ENCODE results near the gene LRP2.
"Not testable (repeated sequence)": the region's sequence is repeated elsewhere in the genome, so short reads cannot be mapped to it uniquely, and the experiment has no call there.

Gene LRP2

DNA sequence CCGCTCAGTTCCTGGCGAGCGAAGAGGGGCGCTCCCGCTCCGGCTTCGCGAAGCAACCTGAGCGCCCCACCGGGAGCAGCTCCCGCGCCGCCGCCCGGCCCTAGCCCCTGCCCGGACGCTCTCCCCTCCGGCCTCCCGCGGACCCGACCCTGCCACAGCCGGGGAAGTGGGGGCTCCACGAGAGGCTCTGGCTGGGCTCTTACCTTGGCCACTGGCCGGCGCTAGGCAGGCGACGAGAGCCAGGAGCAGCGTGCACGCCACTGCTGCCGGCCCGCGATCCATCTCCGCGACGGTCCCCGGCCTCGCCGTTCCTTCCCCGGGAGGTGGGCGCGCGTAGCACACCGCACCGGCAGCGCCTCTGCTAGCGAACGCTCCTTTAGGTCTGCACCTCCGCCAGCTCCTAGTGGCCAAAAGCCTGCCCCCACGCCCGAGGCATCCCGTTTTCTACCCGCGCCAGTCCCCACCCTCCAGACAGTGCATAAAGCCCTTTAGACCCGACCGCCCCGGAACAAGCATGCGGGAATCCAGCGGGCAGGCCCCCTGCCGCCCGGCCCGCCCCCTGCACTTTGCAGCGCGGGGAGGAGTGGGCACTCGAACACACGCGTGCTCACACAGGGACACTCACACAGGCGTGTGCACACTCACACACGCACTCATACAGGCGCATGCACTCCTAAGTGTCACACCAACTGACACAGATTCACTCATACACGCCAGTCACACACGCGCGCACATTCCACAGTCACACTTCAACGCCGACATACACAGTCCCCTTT lies at the start of gene LRP2:
Gene LRP2 (minus strand): TSS at position 417 of the 776 bp plus-strand sequence. CDS start 135 bp downstream, at position 282.
- DNase-seq: peak; percentile 27 to 38

DNA sequence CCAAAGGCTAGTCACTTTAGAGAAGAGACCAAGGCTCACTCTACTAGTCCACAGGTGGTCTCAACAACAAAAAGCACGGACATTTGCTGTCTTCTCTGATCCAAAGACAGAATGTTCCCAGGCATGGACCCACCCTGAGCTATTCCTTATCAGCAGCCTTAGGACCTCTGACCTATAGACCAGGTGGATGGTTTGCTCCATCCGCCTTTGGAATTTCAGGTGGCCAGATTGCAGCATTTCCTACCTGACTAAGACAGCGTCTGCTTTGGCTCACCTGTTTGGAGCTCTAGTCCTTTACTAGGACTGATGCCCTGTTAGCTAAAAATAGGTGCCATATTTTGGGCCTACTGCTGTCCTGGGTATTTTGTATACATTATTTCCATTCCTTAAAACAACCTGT lies 44.6 kb upstream of the LRP2 start:
- DNase-seq: no peak

DNA sequence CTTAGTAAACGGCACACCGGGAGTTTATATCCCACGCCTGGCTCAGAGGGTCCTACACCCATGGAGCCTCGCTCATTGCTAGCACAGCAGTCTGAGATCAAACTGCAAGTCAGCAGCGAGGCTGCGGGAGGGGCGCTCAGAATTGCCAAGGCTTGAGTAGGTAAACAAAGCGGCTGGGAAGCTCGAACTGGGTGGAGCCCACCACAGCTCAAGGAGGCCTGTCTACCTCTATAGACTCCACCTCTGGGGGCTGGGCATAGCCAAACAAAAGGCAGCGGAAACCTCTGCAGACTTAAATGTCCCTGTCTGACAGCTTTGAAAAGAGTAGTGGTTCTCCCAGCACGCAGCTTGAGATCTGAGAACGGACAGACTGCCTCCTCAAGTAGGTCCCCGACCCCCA lies 37.2 kb upstream of the LRP2 start:
- DNase-seq: not testable (repeated sequence)

DNA sequence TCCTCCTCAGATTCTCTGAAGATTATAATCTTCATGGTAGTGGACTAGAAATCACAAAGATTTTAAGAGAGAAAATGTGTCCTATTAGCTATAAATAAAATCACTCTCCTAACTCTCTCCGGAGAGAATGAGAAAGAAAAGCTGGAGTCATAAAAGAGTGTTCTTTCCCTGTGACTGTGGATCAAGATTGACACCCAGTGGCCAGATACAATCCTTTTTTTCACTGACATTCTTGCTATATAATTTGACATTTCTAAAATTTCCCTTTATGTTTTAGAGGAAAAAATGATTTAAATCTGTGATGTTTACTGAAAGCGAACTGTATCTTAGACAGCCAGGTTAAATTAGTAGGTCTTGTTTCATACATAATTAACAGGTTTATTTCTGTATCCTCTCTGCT lies 35.4 kb upstream of the LRP2 start:
- no peak for DNase-seq

DNA sequence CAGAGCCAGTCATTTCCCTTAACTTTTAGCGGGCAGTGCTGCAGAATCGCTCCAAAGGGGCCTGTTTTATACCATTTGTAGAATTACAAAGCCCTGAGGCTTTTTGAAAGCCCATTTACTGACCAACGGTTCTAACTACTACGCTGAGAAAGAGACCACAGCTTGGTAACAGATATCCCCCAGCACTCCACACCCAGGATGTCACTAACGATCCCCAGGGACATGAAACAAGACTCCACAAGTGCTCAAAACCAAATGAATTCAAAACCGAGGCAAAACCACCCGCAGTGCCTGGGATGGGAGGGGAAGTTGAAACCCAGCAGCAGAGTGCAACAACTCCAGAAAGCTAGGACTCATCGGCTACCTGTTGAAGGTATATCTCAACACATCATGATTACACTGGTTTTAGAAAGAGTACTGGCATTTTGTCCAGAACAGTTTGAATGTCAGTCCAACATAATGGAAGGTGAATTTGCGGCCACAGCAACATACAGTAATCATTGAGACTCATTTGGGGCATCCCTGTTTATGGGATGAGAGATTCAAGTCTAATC lies 33.6 kb upstream of the LRP2 start:
- DNase-seq: no peak

DNA sequence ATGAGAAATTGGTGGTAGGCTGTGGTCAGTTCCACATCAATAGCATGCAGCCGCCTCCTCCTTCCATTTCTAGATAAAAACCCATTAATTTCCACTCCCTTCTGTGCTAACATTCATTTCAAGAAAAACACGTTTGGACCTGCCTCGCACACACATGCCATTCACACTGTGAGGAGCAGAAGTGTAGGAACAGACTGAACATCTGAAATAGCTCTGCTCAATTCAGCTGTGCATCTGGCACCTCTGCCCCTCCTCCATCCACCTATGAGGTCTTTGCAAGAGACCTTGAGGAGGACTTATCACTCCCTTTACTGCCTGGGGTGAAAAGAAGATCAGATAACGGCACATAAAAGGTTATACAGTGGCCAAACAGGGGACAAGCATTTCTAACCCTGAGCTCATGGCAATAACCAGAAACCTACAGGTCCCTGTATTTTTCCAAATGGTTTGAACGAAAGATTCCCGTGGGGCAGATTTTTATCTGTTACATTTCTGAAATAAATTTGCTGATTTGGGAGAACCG lies 30.8 kb upstream of the LRP2 start:
- DNase-seq: no peak

DNA sequence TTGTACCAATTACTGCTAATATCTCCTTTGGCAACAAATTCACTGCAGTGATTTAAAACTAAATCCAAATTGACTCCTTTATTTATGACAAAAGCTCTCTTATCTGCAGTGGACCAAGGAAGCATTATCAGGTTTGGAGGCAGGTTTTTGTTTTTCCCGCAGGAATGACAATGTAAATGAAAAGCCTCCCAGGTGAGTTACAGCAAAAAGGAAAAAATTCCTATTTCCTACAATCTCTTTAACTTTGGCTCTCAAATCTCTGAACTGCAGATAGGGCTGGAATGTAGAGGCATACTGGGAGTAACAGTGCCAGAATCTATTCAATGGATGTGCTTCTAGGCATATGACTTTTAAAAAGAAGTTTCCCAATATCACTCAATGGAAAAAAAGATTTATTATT lies 28.9 kb upstream of the LRP2 start:
- DNase-seq: no peak

DNA sequence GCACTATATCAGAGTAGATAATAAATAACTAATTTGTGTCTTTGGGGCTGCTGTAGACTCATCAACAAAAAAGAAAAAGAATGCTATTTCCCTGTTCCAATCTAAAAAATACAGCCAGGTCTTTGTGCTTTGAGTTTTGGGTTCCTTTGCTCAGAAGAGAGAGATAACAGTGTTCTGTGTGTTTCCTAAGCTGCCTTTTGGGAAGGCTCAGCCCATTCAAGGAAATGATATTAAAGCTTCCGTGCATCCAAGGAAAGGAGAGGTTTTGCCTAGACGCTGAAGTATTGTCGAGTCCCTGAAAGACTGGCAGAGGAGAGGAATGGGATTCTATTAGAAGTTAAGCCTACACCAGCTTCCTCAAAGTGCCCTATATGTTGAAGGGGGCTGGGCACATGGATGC lies 25.8 kb upstream of the LRP2 start:
- DNase-seq: no peak

DNA sequence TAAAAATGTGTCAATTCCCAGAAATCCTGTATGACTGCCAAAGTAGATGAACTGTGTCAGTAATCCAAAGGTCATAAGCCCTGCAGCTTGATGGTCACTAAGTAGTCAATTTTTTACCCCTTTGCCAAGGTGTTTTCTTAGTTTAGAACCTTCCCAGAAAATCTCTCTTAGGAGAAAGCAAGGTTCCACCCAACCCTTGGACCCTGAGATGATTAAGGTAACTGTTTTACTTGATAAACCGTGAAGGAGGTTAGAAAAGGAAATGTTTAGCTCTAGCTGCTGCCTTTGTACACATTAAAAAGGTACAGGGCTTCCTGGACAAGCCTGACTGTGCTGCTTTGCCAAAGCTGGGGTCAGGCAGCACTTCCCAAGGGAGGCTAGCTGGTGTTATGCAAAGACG lies 24.4 kb upstream of the LRP2 start:
- DNase-seq: no peak

DNA sequence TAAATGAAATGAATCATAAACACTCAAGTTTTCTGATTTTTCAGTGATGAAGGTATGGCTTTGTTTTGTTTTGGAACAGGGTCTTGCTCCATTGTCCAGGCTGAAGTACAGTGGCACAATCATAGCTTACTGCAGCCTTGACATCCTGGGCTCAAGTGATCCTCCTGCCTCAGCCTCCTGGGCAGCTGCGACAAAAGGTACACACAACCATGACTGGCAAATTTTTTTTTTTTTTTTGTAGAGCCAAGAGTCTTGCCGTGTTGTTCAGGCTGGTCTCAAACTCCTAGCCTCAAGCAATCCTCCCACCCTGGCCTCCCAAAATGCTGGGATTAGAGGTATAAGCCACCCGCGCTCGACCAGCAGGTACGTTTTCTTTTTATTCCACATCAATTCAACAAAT lies 22.5 kb upstream of the LRP2 start:
- DNase-seq: no peak

DNA sequence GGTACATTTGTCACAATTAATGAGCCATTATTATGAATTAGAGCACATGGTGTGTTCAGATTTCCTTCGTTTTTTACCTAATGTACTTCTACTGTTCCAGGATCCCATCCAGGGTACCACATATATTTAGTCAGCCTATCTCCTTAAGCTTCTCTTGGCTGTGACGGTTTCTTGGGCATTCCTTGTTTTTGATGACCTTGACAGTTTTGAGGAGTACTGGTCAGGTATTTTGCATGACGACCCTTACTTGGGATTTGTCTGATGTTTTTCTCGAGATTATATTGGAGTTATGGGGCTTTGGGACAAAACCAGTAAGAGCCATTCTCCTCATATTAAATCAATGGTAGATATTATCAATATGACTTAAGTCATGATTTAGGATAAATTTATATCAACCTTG lies 10.2 kb upstream of the LRP2 start:
- no peak for DNase-seq

DNA sequence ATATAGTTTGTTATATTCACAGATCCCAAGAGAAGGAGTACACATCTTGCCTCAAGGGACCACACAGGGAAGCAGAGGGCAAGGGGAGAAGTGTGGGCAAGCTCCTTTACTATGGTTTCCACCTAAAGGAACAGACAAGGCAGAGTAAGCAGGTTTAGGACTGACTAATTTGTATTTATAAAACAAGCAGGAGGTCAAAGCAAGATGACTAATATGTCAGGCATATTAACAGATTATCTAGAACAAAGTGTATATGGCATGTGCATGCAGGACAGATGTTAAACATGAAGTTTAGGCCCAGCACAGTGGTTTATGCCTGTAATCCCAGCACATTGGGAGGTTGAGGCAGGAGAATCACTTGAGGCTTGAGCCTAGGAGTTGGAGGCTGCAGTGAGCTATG lies 3.7 kb upstream of the LRP2 start:
- DNase-seq: no peak

DNA sequence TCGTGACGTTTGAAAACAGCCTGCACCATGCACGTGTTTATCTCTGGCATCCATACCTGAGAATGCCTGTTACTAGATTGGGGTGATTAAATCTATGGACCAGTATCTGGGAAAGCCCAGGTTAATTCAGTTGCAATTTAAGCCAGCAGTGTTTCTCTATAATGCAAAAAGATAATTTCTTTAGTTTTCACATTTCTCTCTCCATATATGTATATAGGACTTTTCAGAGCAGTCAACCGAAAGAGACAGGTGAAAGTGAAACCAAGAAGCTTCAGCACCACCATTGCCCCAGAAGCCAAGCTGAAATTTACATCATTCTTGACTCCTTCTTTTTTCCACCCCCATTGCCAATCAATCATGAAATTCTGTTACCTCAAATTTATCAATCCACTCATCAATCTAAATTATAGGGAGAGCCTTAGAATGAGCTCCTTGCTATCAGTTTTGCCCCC lies 2.7 kb upstream of the LRP2 start:
- no peak for DNase-seq

DNA sequence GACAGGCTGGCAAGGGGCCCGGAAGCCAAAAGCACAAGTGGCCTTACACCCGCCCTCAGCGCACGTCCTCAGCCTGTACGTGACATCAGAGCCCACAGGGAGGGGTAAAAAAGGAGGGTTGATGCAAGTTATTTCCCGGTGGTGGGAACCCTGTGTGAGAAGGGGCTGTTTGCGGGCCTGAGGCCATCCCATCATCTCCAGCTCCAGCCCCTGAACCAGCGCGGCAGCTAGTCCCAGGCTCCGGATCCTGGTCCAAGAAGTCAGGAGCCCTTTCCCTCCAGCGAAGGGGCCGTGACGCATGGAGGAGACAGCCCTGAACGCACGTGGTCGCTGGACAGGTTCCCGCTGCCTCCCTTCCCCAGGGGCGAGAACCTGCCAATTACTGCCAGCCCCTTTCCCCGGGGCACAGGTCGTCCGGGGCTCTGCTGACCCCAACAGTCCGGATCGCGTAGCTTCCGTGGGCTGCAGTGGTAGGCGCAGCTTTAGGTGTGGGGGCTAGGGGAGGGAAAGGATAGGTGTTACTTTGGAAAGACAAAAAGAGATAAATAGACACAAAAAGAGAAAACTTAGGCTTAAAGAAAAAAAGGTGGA lies 1.3 kb upstream of the LRP2 start:
- DNase-seq: peak; percentile 55 to 57

DNA sequence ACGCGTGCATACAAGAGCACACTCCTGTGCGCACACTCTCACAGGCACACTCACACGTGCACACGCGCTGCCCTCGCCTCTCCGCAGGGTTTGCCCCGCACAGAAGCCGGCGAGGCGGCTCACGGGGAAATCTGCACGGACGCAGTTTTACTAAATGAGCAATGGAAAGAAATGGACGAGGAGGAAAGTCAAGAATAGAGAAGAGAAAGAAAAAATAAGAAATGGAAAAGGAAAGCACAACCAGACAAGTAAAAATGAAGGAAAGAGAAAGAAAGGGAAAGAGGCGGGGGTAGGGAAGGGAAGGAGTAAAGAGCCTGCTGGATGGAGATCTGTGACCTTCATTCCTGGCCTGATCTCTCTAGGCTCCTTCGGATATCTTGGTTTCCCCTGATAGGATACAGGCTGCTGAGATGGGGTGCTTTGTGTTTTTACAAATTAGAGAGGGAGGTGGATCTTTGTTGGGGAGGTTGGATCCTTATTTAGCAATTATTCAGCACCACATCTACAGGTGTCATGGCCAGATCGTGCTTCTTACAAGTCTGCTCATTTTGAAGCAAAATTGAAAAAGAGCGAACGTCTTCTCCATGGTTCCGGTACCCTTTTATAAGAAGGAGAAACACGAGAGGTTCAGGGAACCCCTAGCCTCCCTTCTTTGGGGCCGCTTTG lies 693 bp upstream of the LRP2 start:
- DNase-seq: peak in 1 of 2 donors; percentile 17

DNA sequence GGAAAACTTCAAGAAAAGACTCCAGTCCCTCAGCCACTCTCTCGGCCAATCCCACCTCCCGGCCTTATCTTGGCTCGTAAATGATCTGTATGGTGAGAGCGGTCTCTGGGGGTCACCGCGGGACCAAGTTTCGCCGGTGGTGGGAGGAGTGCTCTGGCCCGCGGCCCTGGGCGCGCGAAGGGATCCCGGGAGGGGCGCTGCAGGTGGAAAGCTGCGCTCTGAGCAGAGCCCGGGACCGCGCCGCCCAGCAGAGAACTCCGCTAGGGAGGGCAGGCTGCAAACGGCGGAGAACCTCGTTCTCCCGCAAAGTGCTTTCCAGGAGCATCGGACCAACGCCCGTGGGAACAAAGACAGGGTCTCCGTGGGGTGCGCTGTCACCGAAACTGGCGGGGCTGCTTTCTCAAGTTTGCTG lies 622 bp downstream of the LRP2 start:
- DNase-seq: peak in 1 of 2 donors; percentile 23

DNA sequence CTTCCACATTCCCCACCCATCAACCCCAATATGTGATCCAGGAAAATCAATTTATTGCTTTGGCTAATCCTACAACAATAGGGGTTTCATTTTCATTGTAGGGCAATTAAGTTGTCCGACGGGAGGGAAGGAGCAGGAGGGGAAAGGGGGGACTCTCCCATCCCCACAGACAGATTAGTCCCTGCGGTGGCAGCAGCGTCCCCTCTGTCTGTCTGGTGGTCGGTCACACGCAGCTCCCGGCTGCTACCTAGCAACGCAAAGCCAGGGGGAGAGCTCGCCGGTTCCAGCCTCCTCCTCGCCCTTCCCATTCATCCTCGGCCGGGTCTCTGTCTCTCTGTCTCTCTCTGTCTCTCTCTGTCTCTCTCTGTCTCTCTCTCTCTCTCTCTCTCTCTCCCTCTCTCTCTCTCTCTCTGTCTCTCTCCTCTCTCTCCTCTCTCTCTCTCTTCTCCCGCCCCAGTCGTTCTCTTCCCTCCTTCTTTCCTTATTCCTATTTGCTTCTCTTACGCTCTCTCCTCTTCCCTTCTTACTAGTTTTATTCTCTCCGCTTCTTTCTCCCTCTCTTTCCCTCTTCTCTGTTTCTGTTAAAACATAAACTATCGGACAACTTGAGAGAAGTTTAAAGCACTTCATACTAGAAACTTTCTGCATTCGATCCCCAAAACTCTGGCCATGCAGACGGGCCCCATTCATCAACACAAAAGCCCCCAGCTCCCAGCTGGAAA lies 1.2 kb downstream of the LRP2 start:
- DNase-seq: no peak

DNA sequence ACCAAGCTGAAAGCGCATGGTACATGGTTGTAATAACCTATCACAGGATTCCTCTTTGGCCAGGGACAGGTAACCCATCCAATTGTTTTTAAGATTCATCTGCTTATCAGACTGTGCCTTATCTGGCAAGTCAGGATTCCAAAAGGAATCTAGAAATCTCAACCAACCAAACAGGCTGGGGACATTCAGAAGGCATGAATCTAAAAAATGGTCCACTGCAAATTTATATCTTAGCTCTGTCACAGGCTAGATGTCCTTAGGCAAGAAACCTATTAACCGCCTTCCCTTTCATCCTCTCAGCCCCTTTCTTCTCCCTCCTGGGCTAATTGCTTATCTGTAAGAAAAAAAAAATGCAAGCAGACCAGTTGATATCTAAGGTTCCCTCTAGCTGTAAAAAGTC lies 4.3 kb downstream of the LRP2 start:
- DNase-seq: no peak

DNA sequence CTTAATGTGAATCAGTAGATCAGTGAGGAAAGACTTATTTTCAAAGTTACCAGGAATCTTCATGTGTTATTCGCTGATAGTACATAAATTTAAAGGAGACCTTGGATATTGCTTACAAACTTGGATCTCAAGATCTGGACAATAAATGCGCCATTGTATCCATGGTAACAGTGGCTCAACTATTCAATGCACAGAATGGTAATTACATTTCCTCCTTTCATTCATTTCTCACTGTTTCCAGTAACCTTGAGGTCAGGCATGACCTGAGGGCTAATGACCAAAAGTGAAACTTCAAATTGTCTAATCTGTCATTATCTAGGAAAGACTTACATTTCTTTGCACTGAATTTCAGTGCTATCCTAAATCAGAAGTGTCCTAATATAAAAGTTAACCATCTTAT lies 8.1 kb downstream of the LRP2 start:
- no peak for DNase-seq

DNA sequence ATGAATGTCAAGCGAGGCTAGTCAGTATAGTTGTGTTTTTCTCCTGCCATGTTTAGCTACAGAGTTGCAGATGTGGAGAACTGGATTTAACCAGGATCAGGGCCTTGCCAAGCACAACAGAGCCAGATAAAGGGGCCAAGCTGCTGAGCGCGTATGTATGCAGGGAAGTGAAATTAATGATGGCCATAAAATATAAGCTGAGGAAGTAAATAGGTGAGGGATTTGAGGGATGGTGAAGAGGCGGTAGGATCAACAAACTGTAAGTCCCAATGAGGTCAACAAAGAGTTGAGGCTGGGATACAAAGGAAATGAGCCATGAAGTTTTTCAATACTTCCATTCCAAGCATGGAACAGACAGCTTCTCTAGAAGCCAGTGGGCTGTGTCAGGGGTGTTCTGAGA lies 10.6 kb downstream of the LRP2 start:
- no peak for DNase-seq

DNA sequence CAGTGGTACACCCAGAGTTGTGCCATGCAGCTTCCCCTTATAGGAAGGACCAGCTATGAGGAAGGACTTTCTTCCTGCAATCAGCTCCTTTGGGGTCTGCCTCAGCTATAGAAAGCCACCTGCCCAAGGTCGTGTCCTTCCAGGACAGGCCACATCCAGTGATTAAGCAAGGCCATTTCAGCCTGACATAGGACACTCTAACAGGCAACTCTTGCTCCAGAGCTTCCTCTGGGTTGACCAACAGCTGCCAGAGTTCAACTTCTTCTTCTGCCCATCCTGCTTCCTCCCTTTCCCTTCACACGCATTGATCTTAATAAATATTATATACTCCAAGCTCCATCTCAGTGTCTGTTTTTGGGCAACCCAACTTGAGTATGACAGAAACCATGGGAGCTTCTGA lies 12.8 kb downstream of the LRP2 start:
- DNase-seq: no peak

DNA sequence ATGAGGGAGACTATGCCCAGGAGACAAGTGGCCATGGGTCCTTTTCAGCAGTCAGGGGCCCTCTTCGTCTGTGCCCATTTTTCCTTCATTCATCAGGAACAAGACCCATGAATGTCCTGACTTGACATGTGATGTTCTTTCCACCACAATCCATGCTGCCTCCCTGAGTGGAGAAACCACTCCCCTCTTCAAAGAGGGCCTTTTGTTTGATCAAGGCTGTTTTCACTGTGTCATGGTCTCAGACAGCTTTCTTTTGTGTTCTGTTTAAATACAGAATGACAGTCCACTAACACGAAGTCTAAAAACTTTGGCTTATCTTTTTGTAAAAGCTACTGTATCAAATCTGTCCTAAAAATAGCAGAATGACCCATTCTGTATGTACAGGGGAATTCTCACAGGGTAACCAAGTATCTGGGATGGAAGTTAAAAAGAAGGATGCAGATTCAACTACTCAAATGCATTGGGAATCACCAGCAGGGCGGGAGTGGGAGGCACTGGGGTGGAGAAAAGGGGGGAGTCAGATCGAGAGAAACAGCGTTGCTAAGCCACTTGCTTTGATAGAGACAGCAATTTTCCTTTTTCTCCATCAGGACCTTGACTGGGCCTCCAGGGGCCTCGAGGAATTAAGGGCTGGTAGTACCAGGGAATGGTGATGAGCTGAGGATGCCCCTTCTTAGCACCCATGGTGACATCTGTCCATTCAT lies 13.9 kb downstream of the LRP2 start:
- DNase-seq: no peak

Measured in stimulated activated CD4-positive, alpha-beta T cell treated with anti-CD3 and anti-CD28 coated beads, Interleukin-2, amount 100 ng/mL, for 24 hours (primary cell).